ENCODE data around the gene AHRR. TPM values are rescaled to one million over a fixed set of nuclear protein-coding genes. Genes with fewer than 3 reads are reported as not detected.
"Not testable (repeated sequence)": the region's sequence is repeated elsewhere in the genome, so short reads cannot be mapped to it uniquely, and the experiment has no call there.

AHRR gene
- 0.81 TPM for total RNA-seq

DNA sequence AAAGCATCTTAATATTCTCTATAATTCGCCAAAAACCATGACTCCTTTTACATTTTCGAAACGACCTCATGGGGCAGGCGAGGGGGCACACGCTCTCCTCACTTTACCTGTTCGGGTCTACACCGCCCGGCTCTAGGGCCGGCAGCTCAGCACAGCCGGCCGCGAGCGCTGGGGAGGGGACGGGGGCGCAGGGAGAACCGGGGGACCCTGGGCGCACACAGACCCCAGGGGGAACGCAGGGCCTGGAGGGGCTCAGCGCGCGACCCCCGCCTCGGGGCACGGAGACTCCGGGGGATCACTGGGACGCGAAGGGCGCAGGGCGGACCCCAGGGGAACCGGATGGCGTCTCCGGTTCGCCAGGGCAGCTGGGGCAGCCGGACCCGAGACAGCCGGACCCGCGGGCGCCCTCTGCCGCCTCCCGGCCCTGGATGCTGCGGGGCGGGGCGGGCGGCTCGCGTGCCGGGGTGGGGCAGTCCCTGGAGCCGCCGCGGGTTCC, at the start of gene AHRR:
AHRR (plus strand) TSS at position 485 of the 496 bp plus-strand sequence. CDS start 22,189 bp downstream, outside the sequence.
- ATAC-seq (peak; percentile 83), DNase-seq (ENCODE audit: low spot score) (no peak)

DNA sequence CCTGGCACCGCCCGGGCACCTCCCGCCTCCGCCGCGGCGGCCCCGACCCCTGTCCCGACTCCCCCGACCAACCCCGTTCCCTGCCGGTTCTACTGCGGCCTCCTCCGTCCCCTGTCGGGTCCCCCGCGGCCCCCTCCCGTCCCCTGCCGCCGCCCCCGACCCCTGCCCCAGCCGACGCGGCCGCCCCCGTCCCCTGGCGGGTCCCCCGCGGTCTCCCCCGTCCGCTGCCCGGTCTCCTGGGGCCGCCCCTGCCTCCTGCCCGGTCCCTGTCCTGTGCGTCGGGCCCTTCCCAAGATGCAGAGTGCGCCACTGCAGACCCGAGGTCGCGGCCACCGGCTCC, 49.7 kb upstream of the AHRR start:
- ATAC-seq; DNase-seq (ENCODE audit: low spot score): not testable (repeated sequence)

DNA sequence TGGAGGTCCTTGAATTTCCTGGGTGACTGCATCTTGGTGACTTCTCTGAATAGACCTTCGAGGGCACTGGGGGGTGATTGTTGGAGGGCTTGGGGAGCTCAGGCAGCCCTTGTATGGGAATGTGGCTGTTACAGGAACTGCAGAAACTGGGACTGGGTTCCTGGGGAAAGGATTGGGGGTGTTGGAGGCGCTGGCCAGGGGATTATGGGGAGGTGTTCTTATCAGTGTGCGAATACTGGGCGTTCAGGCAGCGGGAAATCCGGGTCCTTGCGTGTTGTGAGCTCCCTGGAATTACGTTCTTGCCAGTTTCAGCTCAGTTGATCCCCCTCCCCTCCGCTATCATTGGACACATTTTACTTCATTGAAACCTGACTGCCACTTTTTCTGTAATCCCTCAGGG, 48.4 kb upstream of the AHRR start:
- not testable (repeated sequence) for ATAC-seq; DNase-seq (ENCODE audit: low spot score)

DNA sequence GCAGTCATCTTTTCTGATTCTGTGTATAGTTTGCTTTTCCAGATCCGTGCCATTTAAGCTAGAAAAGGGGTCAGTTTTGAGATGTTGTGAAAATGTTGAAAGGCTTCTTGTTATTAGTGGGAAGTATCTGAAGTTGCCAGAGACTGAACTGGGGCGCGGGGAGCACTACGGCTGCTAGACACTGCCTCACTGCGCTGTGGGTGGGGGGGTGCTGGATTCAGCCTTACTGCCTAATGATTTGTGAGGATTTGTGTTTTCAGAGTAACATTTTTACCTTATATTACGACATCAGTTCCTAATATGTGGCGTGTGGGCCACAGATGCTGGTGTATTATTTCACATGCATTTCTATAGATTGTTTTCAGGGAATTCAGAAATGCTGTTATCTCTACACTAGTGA, 48.0 kb upstream of the AHRR start:
- not testable (repeated sequence) for ATAC-seq; DNase-seq (ENCODE audit: low spot score)

DNA sequence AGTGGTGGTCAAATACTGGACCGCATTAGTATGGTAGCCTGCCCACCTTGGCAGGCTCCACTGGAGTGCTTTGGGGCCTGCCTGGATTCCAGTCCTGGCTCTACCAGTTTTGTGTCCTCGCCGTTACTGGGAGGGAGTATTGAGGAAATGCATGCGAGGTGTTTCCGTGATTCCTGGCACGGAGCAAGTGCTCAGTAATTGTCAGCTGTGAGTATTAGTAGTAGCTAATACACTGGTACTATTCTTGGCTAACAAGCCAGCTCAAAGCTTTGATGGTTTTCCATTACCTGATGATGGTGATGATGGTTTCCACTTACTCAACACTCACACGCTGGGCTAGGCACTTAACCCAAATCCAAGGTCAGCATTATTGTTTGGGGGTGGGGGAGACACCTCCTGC, 47.2 kb upstream of the AHRR start:
- not testable (repeated sequence) for ATAC-seq; DNase-seq (ENCODE audit: low spot score)

DNA sequence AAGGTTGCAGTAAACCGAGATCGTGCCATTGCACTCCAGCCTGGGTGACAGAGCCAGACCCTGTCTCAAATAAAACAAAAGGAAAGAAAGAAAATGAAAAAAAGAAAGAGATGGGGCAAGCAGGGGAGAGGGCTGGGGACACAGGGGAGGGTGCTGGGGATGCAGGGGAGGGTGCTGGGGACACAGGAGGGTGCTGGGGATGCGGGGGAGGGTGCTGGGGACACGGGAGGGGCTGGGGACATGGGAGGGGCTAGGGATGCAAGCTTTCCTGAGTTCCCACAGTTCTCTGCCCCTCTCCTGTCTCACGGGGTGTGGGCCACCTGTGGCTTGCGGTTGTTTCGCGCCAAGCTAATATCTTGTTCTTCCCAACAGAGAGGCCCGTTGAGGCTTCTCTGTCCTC, 42.9 kb upstream of the AHRR start:
- DNase-seq (ENCODE audit: low spot score): no peak
- ATAC-seq: no peak

DNA sequence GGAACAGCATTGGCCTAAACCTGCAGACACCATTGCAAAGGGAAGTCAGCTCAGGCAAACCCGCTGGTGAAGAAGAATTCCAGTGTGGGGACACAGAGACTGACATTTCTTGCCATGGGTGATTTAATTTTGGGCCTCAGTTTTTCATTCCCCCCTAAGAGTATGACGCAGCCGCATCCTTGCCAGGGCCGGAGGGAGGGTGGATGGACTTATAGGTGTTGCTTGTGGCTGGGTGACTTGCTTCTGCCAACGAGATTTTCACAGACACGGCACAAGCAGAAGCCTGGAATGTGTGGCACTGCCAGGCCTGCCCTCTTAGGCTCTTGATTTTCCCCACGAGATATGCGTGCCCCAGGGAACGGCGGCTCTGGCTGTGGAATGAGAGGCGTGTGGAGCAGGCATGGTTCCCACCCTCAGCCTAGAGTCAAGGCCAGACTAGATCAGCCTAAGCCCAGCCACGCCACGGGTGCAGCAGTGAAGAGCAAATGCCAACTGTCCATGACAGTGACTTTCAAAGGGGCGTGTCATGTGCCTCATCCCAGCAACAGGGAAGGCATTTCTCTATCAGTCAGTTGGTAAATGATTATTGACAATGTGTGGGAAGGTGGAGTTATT, 42.4 kb upstream of the AHRR start:
- ATAC-seq; DNase-seq (ENCODE audit: low spot score): not testable (repeated sequence)

DNA sequence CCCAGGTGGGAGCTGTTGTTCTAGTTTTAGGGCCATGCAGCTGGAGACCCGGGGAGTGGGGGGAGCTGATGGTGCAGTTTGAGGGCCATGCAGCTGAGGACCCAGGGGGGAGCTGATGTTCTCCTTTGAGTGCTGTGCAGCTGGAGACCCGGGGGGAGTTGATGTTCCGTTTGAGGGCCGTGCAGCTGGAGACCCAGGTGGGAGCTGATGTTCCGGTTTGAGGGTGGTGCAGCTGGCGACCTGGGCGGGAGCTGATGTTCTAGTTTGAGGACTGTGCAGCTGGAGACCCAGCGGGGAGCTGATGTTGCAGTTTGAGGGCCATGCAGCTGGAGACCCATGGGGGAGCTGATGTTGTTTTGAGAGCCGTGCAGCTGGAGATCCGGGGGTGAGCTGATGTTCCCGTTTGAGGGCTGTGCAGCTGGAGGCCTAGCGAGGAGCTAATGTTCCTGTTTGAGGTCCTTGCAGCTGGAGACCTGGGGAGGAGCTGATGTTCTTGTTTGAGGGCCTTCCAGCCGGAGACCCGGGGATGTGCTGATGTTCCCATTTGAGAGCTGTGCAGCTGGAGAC, 35.4 kb upstream of the AHRR start:
- DNase-seq (ENCODE audit: low spot score): no peak
- ATAC-seq: no peak

DNA sequence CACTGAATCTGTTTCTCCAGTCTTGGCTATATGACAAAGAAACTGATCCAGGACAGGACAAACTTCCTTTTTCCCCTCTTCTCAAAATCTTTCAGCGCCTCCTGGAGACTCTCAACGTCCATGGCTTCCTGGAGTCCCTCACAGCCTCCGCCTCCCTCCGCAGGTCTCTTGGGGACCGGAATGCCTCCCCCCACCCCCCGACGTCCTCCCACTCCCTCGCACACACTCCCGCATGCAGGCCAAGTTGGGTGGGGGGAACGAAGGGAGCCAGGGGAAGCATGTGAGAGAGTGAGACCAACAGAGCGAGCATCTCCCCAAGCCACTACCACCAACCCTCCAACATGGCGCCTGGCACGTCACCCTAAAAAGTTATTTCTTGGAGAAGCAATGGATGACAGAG, 31.3 kb upstream of the AHRR start:
- not testable (repeated sequence) for ATAC-seq; DNase-seq (ENCODE audit: low spot score)

DNA sequence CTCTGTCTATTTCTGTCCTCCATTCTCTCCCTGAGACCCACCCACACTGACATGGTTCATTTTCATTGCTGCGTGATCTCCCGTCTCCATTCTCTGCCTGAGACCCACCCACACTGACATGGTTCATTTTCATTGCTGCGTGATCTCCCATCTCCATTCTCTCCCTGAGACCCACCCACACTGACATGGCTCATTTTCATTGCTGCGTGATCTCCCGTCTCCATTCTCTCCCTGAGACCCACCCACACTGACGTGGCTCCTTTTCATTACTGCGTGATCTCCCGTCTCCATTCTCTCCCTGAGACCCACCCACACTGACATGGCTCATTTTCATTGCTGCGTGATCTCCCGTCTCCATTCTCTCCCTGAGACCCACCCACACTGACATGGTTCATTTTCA, 30.2 kb upstream of the AHRR start:
- not testable (repeated sequence) for ATAC-seq; DNase-seq (ENCODE audit: low spot score)

DNA sequence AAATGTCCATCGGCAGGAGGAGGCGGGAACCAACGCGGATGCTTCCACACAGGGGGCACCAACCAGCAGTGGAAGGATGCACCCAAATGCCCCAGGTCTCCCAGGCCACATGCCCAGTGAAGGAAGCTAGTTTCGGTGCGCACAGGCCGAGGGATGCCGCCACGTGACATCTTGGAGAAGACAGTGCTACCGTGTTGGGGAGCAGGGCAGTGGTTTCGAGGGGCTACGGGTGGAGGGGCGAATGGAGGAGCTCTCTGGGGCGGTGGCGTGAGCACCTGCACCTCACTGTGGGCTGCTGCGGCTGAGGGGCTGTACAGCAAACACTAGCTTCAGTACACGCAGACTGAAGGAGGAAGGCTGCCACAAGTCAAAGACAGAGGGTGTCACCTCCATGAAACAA, 26.7 kb upstream of the AHRR start:
- not testable (repeated sequence) for DNase-seq (ENCODE audit: low spot score); ATAC-seq

DNA sequence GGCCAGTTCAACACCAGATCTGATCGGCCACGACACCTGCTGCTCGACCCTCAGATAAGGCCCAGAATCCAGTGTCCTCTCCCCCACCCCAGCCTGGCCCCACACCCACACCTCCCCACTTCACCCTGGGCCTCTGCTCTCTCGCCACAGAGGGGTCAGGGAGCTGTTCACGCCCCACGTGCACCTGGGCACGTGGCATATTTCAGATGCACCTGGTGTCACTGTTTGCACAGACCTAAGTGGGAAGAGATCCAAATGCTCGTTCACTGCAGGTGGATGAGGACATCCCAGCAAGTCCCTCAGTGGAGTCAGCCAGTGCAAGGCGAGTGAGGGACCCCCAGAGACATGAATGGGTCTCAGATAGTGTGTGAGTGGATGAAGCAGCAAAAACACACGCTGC, 25.3 kb upstream of the AHRR start:
- DNase-seq (ENCODE audit: low spot score): not testable (repeated sequence)
- ATAC-seq: peak; percentile 41

DNA sequence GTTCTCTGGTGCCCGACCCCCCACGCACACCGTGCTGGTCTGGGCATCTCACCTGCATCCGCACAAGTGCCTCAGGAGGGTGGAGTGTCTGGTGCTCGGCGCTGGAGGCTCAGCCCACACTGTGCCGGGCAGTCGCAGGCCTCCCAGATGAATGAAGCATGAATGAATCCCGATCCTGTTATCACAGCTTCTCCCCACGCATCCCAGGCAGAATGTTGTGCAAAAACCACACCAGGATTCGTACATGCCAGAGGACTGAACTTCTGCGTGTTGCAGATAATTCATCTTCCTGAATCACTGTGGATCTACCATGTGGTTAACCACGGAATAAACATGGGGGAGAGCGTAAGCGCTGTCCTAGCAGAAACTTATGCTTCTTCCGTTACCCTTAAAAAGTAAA, 24.6 kb upstream of the AHRR start:
- ATAC-seq; DNase-seq (ENCODE audit: low spot score): not testable (repeated sequence)

DNA sequence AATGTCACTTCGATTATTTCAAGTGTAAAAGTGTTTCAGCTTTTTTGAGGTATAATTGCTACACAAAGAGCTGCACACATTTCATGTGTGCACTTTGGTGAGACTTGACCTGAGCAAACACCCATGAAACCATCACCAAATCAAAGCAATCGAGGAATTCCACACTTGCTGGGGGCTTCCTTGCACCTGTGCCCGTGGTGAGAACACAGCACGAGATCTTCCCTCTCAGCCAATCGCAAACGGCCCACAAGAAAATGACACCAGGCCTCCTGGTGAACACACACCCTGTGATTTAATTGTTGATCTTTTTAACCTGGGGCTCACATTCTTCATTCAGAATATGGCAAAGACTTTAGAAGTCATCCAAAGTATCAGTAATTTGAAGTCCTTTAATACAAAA, 24.1 kb upstream of the AHRR start:
- not testable (repeated sequence) for DNase-seq (ENCODE audit: low spot score); ATAC-seq

DNA sequence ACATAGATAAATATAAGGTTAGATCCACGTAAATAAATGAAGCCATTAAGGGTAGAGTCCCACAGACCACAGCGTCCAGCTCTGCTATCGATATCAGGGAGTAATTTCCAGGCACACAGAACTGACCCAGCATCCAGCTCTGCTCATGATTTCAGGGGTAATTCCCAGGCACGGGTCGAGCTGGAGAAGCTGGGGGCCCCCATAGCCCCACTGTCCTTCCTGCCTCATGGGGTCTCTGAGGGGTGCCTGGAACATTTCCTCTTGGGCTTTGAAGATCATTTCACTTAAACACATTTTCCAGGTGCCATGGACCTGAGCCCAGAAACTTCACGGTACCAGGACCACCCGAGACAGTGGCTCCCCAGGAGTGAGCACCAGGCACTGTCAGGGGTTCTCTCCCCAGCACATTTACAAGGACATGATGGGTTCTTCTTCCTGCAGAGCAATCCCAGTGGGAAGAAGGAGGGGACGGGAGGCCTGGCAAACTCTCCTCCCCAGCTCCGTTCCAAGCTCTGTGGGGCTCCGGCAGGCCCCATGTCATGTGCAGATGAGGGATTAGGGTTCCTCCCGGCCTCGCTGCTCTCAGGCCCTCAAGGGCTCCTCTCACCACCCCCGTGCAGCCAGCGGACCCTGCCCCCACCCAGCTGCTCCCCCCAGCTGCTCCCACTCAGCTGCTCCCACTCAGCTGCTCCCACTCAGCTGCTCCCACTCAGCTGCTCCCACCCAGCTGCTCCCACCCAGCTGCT, 23.4 kb upstream of the AHRR start:
- not testable (repeated sequence) for DNase-seq (ENCODE audit: low spot score); ATAC-seq

DNA sequence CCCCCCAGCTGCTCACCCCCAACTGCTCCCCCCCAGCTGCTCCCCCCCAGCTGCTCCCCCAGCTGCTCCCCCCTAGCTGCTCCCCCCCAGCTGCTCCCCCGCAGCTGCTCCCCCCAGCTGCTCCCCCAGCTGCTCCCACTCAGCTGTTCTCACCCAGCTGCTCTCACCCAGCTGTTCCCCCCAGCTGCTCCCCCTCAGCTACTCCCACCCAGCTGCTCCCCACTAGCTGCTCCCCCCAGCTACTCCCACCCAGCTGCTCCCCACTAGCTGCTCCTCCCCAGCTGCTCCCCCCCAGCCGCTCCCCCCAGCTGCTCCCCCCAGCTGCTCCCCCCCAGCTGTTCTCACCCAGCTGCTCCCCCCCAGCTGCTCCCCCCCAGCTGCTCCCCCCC, 22.8 kb upstream of the AHRR start:
- ATAC-seq (no peak), DNase-seq (ENCODE audit: low spot score) (no peak)

DNA sequence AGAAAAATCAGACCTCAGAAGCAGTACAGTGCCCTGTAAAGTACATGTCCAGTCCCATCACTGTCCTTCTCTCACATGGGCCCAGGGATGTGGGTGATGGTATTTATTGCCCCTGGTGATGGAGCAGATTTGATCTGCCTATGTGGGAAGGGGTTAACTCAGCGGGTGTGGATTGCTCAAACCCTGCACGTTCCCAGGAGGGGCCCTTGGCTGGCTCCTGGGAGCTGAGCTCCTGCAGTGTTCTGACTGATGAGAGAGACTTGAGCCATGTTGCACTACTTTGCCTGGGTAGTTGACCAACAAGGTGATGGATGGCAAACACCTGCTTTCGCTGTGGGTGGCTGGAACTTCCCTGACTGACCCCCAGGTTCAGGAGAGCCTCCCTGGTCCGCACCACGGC, 21.6 kb upstream of the AHRR start:
- not testable (repeated sequence) for ATAC-seq; DNase-seq (ENCODE audit: low spot score)

DNA sequence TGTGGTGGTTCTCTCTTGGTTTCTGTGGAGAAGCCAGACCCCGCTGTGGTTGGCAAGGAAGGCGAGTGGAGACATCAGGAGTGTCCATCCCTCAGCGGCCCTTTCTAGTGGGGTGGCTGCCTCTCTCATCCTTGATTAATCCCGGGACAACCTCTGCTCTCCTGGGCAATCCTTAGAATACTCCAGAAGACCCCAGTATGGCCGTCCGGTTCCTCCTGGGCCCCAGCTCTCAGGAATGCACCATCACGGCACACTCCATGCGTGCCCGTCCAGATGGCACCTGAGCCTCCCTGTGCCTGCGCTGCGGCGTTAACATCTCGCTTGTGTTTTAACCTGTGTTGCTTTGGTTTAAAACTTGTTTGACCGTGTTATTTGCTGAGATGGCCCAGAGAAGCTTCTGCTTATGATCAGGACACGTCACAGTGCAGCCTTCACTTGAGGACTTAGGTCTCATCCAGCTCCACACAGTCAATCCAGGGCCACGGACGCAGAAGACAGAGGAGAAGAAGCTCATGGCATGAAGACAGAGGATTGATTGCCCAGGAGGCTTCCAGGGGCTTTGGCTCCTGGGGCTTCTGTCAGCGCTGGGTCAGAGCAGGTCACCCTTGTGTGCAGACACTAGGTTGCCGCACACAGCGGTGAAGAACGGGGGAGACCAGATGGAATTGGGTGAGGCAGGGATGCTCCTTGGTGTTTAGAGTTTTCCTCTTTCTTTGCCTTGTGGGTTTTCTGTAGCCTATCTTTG, 20.7 kb upstream of the AHRR start:
- ATAC-seq; DNase-seq (ENCODE audit: low spot score): not testable (repeated sequence)

DNA sequence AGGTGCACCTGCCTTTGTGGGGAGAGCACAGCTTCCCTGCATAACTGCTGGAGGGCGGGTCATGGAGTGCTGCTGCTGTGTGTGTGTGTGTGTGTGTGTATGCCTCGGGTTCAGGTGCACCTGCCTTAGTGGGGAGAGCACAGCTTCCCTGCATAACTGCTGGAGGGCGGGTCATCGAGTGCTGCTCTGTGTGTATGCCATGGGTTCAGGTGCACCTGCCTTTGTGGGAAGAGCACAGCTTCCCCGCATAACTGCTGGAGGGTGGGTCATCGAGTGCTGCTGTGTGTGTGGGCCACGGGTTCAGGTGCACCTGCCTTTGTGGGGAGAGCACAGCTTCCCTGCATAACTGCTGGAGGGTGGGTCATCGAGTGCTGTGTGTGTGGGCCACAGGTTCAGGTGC, 19.1 kb upstream of the AHRR start:
- not testable (repeated sequence) for DNase-seq (ENCODE audit: low spot score); ATAC-seq

DNA sequence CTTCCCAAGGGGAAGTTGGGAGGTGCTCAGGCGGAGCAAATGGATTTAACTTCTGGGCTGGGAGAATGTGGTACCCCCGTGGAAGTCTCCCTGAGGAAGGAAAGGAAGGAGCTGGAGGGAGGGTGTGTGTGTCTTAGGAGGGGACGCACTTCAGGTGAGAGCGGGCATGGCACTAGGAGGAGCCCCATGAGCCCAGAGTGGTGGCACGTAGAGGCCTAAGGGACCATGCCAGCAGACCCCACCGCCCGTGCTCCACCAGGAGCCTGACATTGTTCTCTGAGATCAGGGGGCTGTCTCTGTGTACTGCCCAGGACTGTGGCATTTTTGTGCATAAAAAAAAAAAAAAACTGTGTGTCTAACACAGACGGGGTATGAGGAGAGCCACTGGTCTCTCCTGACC, 18.5 kb upstream of the AHRR start:
- DNase-seq (ENCODE audit: low spot score) (no peak), ATAC-seq (no peak)

DNA sequence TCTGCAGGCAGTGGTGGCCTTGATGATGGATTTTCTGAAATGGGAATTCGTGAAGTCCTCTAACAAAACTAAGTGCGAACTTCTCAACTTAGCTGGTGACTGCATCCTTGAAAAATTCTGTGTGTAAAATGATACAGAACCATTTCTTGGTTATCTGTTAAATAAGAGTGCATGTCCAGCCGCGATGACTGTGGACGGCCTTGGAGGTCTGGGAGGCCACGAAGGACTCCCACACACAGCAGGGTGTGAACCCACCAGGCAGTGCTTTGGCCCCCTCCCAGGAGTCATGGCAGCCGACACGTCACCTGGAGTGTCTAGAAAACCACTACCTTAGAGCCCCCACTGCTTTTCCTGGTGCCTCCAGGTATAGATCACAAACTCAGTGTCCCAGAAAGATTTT, 17.8 kb upstream of the AHRR start:
- DNase-seq (ENCODE audit: low spot score); ATAC-seq: not testable (repeated sequence)

Measured in left lobe of liver (tissue), 2 donors.